ENCODE results near the gene MARCKSL1.
"Not testable (repeated sequence)": the region's sequence is repeated elsewhere in the genome, so short reads cannot be mapped to it uniquely, and the experiment has no call there.

The MARCKSL1 gene

DNA sequence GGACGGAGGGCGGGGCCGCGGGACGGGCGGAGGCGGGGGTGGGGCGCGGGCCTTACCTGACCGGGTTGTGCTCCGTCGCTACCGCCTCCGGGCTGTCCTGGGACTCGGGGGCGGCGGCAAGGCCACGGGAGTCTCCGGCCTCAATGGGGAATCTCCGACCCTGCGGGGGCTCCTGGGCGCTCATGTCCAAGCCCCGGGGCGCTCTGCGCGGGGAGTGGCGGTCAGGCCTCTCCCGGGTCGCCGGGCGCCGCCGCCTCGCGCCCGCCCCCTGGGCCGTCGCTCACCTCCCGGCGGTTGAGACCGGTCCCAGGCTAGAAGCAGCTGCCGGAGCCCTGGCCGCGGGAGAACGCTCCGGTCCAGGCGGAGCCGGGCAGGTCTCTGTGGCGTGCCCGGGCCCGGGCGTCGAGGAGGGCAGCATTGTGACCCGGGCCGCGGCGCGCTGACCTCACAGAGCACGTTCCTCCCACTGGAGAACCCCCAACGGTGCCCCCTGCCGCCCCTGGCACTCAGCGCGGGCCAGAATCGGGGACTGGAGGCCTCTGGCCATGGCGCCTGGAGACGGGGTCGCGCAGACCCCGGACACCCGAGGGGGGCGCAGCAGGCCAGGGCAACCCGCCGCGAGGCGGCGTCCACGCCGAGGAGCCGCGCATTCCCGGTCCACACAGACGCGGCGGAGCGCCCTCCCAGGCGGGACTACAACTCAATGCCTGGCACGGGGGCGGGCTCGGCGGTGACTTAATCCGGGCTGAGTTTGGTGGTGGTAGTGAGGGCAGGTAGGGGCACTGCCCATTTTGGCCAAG is 25.8 kb upstream of the MARCKSL1 start:
- no peak for TF ChIP-seq ZNF274 (IDR thresholded peaks at IDR 0.05; ENCODE audit: low read depth, low read length)
- peak overlapping the region; percentile 4; the same call in 1 of the 2 replicates for H3K4me3 ChIP-seq (ENCODE audit: low read length)

DNA sequence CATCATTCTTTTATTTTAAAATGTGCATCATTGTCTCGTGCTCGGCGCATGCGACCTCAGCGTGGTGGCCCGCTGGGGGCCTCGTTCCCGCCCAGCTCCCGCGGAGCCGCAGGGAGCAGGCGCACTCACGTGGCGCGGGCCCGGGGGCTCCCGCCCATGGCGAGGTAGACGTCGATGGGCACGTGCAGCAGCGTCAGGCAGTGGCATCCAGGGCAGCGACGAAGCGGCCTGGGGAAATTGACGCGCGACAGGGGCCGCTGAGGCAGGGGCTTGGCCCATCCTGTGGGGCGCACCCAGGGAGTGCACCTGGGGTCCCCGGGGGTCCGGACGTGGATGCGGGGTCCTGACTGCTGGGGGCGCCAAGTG is 25.3 kb upstream of the MARCKSL1 start:
- no peak for TF ChIP-seq ZNF274 (IDR thresholded peaks at IDR 0.05; ENCODE audit: low read depth, low read length)
- no peak overlapping the region for H3K4me3 ChIP-seq (ENCODE audit: low read length)

DNA sequence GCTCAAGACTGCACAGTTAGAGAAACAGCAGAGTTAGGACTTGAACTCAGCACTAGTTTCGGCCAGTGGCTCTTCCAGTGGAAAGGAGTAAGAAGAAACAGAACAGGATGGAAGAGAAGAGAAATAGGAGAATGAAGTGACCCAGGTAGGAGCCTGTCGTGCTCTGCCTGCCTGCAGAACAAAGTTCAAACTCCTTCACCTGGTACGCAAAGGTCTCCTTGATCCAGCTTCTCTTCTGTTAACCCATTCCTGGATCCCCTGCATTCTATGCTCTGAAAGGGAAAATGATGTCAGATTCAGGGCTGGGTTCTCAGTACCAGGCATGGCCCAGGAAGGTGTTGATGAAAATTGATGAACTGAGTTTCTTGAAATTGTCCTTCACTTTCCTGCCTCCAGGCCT is 22.4 kb upstream of the MARCKSL1 start:
- TF ChIP-seq ZNF274 (IDR thresholded peaks at IDR 0.05; ENCODE audit: low read depth, low read length): no peak
- no peak overlapping the region for H3K4me3 ChIP-seq (ENCODE audit: low read length)

- no peak for TF ChIP-seq ZNF274 (IDR thresholded peaks at IDR 0.05; ENCODE audit: low read depth, low read length)
- H3K4me3 ChIP-seq (ENCODE audit: low read length): no peak overlapping the region
Measured at GRCh38 chr1:32357614-32358013, 21.6 kb upstream of the MARCKSL1 start.

- TF ChIP-seq ZNF274 (IDR thresholded peaks at IDR 0.05; ENCODE audit: low read depth, low read length): no peak
Measured at GRCh38 chr1:32356478-32356877, 20.4 kb upstream of the MARCKSL1 start.

DNA sequence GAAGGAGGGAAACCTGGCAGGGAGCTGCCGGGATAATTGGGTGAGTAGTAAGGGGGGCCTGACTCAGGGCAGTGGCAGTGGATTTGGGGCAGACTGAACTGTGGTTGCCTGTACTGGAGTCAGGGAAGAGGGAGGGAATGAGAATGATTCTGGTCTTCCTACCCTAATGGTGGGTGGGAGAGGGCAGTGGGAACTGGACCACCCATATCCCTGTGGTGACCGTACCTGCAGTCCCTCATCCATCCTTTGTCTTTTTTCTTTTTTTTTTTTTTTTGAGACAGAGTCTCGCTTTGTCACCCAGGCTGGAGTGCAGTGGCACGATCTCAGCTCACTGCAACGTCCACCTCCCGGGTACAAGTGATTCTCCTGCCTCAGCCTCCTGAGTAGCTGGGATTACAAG is 19.7 kb upstream of the MARCKSL1 start:
- H3K4me3 ChIP-seq (ENCODE audit: low read length): not testable (repeated sequence)

More at GRCh38 chr1:32356478-32356877, 20.4 kb upstream of the MARCKSL1 start:
- H3K4me3 ChIP-seq (ENCODE audit: low read length): no peak overlapping the region

GRCh38 chr1:32353886-32354570 is 18.0 kb upstream of the MARCKSL1 start:
- no peak for TF ChIP-seq ZNF274 (IDR thresholded peaks at IDR 0.05; ENCODE audit: low read depth, low read length)
- no peak overlapping the region for H3K4me3 ChIP-seq (ENCODE audit: low read length)

DNA sequence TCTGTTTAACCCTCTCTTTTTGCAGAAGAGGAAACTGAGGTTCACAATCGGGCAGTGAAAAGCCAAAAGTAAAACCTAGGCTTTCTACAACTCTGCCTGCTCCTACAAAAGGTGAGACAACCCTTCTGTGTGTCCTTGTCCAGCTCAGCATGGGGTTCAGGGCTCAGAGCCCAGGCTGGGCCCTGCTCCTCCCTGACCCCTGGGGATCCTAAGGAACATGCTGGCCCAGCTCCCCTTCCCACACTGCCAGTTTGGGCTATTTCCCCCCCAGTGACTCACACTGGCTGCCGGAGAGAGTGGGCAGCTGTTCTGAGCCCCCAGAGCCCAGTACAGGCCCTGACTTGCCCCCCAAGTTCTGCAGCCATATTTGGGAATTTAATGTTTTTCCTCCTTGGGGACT is 17.4 kb upstream of the MARCKSL1 start:
- no peak for TF ChIP-seq ZNF274 (IDR thresholded peaks at IDR 0.05; ENCODE audit: low read depth, low read length)
- H3K4me3 ChIP-seq (ENCODE audit: low read length): no peak overlapping the region

DNA sequence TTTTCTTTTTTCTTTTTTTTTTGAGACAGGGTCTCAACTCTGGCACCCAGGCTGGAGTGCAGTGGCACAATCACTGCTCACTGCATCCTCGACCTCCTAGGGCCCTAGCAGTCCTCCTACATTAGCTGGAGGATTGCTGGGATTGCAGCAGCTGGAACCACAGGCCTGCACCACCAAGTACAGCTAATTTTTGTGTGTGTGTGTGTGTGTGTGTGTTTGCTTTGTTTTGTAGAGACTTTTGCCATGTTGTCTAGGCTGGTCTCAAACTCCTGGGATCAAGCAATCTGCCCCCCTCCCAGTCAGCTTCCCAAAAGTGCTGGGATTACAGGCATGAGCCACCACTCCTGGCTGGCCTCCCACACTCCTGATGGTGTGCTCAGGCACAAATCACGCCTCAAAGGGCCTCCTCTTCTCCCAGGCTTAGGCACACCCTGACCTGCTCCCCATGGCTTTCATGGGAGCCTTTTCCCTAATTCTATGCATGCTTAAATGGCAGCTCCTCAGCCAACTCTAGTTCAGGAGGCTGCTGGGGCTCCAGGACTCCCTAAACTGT is 16.9 kb upstream of the MARCKSL1 start:
- TF ChIP-seq ZNF274 (IDR thresholded peaks at IDR 0.05; ENCODE audit: low read depth, low read length): no peak

GRCh38 chr1:32352239-32352745 is 16.3 kb upstream of the MARCKSL1 start:
- H3K4me3 ChIP-seq (ENCODE audit: low read length): peak overlapping the region; percentile 65; the same call in 1 of the 2 replicates
- no peak for TF ChIP-seq ZNF274 (IDR thresholded peaks at IDR 0.05; ENCODE audit: low read depth, low read length)

More for the DNA sequence above, 16.9 kb upstream of the MARCKSL1 start:
- no peak overlapping the region for H3K4me3 ChIP-seq (ENCODE audit: low read length)

GRCh38 chr1:32351399-32352238 is 15.6 kb upstream of the MARCKSL1 start:
- peak overlapping the region; percentile 65 for H3K4me3 ChIP-seq (ENCODE audit: low read length)
- no peak for TF ChIP-seq ZNF274 (IDR thresholded peaks at IDR 0.05; ENCODE audit: low read depth, low read length)

GRCh38 chr1:32350785-32351398 is 14.9 kb upstream of the MARCKSL1 start:
- TF ChIP-seq ZNF274 (IDR thresholded peaks at IDR 0.05; ENCODE audit: low read depth, low read length): no peak
- peak overlapping the region; percentile 63 for H3K4me3 ChIP-seq (ENCODE audit: low read length)

DNA sequence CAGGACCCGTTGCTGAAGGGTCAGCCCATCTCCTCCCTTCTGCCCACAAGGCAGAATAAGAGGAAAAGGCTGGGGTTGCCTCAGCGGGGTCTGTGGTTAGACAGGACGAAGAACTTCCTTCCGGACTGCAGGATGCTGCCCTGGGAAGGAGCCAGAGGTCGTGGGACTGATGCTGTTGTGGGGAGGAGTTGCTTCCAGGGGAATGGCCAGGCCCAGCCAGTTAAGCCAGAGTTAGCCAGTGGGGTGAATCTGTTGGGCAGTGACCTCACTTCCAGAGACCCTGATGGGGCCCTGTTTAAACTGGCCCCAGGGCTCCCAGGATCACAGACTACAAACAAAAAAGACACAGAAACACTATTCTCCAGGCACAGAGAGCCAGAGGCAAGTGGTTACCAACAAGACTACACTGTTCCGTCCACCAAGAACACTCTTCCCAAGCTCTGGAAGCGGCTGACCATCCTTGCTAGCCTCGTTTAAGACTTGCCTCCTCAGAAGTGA is 13.2 kb upstream of the MARCKSL1 start:
- H3K4me3 ChIP-seq (ENCODE audit: low read length): no peak overlapping the region
- no peak for TF ChIP-seq ZNF274 (IDR thresholded peaks at IDR 0.05; ENCODE audit: low read depth, low read length)
